Nephron (organoid): ENCODE data around the gene C1R.

ENCODE experiments used
- H3K27ac Mint-ChIP-seq, 3 experiments: 2 replicates each; pipeline ENCODE4 v1.8.0; 2020; ENCODE audit warnings: mixed read lengths in 3 of 3, mild to moderate bottlenecking in 2 of 3, moderate library complexity in 1 of 3
- H3K27me3 Mint-ChIP-seq: 2 replicates; pipeline ENCODE4 v1.8.0; 2021; ENCODE audit warnings: low read depth, mild to moderate bottlenecking, moderate library complexity, mixed read lengths
- H3K36me3 Mint-ChIP-seq: 2 replicates; pipeline ENCODE4 v1.8.0; 2020; ENCODE audit warnings: low read depth, mixed read lengths
- H3K4me1 Mint-ChIP-seq: 2 replicates; pipeline ENCODE4 v1.8.0; 2020; ENCODE audit warnings: mixed read lengths
- H3K4me3 Mint-ChIP-seq, 3 experiments: 2 replicates each; pipeline ENCODE4 v1.8.0; 2020; ENCODE audit warnings: mild to moderate bottlenecking in 3 of 3, mixed read lengths in 3 of 3, moderate library complexity in 2 of 3
- H3K9me3 Mint-ChIP-seq: 2 replicates; pipeline ENCODE4 v1.8.0; 2020; ENCODE audit warnings: mixed read lengths
- TF ChIP-seq, protein P1 (sequence below), 3 experiments: fragments of 200-600 bp; sonication (generic); IDR thresholded peaks; one replicate each; pipeline ENCODE4 v1.5.0; 2021; ENCODE audit warnings: antibody characterized with exemption in 3 of 3; ENCODE audit not compliant: unreplicated experiment in 3 of 3

The C1R gene

DNA sequence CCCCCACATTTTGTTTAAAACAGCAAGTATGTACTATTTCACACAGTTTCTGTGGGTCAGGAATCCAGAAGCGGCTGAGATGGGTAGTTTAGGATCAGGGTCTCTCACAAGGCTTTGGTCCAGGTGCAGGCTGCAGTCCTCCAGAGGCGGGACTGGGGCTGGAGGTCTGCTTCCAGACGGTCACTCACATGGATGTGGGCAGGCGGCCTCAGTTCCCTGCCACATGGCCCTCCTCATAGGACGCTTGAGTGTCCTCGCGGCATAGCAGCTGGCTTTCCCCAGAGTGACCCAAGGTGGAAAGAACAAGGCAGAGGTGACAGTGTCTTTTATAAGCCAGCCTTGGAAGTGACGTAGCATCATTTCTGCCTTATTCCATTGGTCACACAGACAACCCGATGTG is 24.7 kb upstream of the C1R start:
- peaks cover 3% of the 10 kb centered on the region for H3K4me1 Mint-ChIP-seq
- H3K27me3 Mint-ChIP-seq: peaks cover 4% of the 10 kb centered on the region
- no peak overlapping the region for H3K27ac Mint-ChIP-seq
- H3K36me3 Mint-ChIP-seq: peaks cover 12% of the 10 kb centered on the region
- TF ChIP-seq, protein P1, sequence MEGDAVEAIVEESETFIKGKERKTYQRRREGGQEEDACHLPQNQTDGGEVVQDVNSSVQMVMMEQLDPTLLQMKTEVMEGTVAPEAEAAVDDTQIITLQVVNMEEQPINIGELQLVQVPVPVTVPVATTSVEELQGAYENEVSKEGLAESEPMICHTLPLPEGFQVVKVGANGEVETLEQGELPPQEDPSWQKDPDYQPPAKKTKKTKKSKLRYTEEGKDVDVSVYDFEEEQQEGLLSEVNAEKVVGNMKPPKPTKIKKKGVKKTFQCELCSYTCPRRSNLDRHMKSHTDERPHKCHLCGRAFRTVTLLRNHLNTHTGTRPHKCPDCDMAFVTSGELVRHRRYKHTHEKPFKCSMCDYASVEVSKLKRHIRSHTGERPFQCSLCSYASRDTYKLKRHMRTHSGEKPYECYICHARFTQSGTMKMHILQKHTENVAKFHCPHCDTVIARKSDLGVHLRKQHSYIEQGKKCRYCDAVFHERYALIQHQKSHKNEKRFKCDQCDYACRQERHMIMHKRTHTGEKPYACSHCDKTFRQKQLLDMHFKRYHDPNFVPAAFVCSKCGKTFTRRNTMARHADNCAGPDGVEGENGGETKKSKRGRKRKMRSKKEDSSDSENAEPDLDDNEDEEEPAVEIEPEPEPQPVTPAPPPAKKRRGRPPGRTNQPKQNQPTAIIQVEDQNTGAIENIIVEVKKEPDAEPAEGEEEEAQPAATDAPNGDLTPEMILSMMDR (IDR thresholded peaks at IDR 0.05; ENCODE audit: unreplicated experiment in 3 of 3): no peak
- no peak overlapping the region for H3K4me3 Mint-ChIP-seq
- H3K9me3 Mint-ChIP-seq: no peaks in the 10 kb centered on the region

DNA sequence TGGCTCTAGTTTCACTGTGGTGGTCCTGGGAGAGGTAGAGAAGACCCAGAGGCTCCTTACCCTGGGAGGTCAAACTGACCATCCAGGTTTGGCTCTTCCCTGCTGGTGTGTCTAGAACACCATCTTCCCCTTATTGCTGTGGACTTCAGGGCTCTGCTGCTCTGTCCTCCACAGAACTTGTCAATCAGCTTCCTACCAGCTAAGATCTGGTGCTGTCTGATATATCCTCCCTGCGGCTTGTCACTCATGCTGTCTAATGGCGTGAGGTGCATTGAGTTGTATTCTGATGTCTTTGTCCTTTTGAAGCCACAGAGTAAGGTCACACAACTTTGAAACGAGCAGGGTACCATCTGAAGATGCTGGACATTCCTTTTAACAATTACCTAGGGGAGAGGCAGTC is 24.0 kb upstream of the C1R start:
- H3K36me3 Mint-ChIP-seq: peaks cover 12% of the 10 kb centered on the region
- H3K4me1 Mint-ChIP-seq: no peaks in the 10 kb centered on the region
- TF ChIP-seq, protein P1 (IDR thresholded peaks at IDR 0.05; ENCODE audit: unreplicated experiment in 3 of 3): no peak
- no peak overlapping the region for H3K27ac Mint-ChIP-seq
- peaks cover 4% of the 10 kb centered on the region for H3K27me3 Mint-ChIP-seq
- H3K4me3 Mint-ChIP-seq: no peak overlapping the region
- no peaks in the 10 kb centered on the region for H3K9me3 Mint-ChIP-seq

DNA sequence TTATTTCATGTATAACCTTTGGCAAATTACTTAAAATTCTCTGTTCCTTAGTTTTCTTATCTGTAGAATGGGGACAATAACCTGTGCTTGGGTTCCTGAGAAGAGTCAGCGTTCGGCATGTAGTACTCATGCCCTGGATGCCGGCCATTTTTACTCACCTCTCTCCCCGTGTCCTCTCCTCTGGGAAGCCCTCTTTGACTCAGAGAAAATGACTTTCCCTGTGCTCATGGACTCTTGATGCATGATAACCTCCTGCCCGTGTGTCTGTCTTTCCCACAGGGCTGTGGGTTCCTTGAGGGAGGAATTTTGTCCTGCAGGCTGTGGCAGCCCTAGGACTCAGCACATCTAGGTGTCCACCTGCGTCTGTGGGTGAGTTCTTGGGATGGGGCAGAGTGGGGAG is 22.6 kb upstream of the C1R start:
- Mint-ChIP-seq H3K4me3 (no peak overlapping the region), H3K27me3 (peaks cover 4% of the 10 kb centered on the region), H3K9me3 (no peaks in the 10 kb centered on the region), H3K27ac (no peak overlapping the region), H3K36me3 (peaks cover 12% of the 10 kb centered on the region), H3K4me1 (no peaks in the 10 kb centered on the region)
- TF ChIP-seq, protein P1 (IDR thresholded peaks at IDR 0.05; ENCODE audit: unreplicated experiment in 3 of 3): no peak

DNA sequence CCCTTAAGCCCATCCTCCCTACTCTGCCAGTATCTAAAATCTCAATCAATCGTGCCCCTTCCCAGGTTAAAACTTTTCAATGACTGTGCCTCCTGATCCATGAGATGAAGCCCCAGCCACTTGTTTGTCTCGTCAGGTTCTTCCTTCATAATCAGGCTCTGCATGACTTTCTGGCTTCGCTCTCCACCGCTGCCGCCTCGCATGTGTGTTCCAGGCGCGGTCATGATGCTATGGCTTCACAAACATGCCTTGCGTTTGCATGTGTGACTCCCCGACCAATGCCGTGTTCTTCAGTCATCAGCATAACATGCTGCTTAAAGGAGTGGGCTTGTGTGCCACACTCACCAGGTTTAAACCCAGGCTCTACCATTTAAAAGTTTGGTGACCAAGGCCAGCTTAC is 21.8 kb upstream of the C1R start:
- Mint-ChIP-seq H3K4me3 (no peak overlapping the region), H3K4me1 (peaks cover 7% of the 10 kb centered on the region), H3K36me3 (peaks cover 12% of the 10 kb centered on the region), H3K27ac (peak overlapping the region in 1 of 3 experiments; percentile 52), H3K27me3 (peaks cover 4% of the 10 kb centered on the region), H3K9me3 (no peaks in the 10 kb centered on the region)
- TF ChIP-seq, protein P1 (IDR thresholded peaks at IDR 0.05; ENCODE audit: unreplicated experiment in 3 of 3): no peak

DNA sequence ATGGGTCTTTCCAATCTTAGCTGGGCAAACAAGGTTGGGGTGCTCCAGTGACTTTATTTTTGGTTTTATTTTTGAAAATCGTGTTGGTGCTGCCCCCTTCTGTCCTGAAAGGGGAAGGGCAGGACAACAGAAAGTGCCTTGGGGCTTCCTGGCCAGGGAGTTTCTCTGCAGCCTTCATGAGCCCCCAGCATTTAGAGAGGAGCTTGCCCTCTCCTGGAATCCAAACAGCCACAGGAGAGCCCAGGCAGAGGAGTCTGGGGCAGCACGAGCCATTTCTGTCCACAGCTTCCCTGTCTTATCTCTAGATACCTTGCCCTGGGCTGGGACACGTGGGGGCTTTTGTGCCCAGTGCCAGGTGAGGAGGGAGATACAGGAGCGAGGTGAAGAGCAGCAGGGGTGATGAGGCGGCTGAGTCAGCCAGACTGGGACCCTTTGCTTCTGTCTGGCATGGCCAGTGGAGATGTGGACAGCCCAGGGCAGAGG is 21.2 kb upstream of the C1R start:
- peaks cover 12% of the 10 kb centered on the region for H3K36me3 Mint-ChIP-seq
- no peaks in the 10 kb centered on the region for H3K9me3 Mint-ChIP-seq
- peak overlapping the region in 1 of 3 experiments; percentile 44 for H3K4me3 Mint-ChIP-seq
- peaks cover 4% of the 10 kb centered on the region for H3K27me3 Mint-ChIP-seq
- TF ChIP-seq, protein P1 (IDR thresholded peaks at IDR 0.05; ENCODE audit: unreplicated experiment in 3 of 3): peak; percentile 79 to 85 (median 80)
- H3K27ac Mint-ChIP-seq: no peak overlapping the region
- H3K4me1 Mint-ChIP-seq: peaks cover 7% of the 10 kb centered on the region

DNA sequence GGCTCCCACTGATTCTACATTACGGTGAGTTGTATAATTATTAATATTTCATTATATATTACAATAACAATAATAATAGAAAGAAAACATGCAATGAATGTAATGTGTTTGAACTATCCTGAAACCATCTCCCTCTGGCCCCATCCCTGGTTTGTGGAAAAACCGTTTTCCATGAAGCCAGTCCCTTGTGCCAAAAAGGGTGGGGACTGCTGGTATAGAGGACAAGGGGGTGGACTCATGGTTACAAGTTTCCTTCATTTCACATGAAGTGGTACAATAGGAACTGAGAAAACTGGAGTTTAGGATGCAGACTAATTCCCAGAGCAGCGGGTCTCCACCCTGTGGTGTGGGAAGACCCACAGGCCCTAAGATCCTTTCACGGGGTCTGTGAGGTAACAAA is 19.8 kb upstream of the C1R start:
- H3K4me1 Mint-ChIP-seq: peaks cover 13% of the 10 kb centered on the region
- H3K27ac Mint-ChIP-seq: no peak overlapping the region
- peaks cover 4% of the 10 kb centered on the region for H3K27me3 Mint-ChIP-seq
- no peak overlapping the region for H3K4me3 Mint-ChIP-seq
- H3K36me3 Mint-ChIP-seq: peaks cover 18% of the 10 kb centered on the region
- H3K9me3 Mint-ChIP-seq: no peaks in the 10 kb centered on the region
- TF ChIP-seq, protein P1 (IDR thresholded peaks at IDR 0.05; ENCODE audit: unreplicated experiment in 3 of 3): no peak
